Calu3 (cell line): ENCODE data around the gene UQCRHL. TPM values are rescaled to one million over a fixed set of nuclear protein-coding genes. Genes with fewer than 3 reads are reported as not detected.
"Not testable (repeated sequence)": the region's sequence is repeated elsewhere in the genome, so short reads cannot be mapped to it uniquely, and the experiment has no call there.

Source experiments
- BruUV-seq: library from RNA; stranded (reverse); fragments of 400-500 nt; replicated peaks from 2 replicates; lab custom pipeline; 2021; lab: Mats Ljungman, UMichigan
- CTCF ChIA-PET: fragments of 300-600 bp; sonication (Branson Sonifier 250); formaldehyde crosslinking; loops from one replicate; lab custom pipeline; 2022; ENCODE audit warnings: antibody characterized with exemption; lab: Charles Lee
- DNase-seq: peaks from one replicate; pipeline ENCODE4 v3.0.0; 2022
- H3K27ac Mint-ChIP-seq: one replicate; pipeline ENCODE4 v1.8.0; 2022; ENCODE audit warnings: mixed read lengths; ENCODE audit not compliant: unreplicated experiment
- H3K27me3 Mint-ChIP-seq: one replicate; pipeline ENCODE4 v1.8.0; 2022; ENCODE audit warnings: mixed read lengths; ENCODE audit not compliant: unreplicated experiment
- H3K36me3 Mint-ChIP-seq: one replicate; pipeline ENCODE4 v1.8.0; 2022; ENCODE audit warnings: mild to moderate bottlenecking, moderate library complexity, mixed read lengths; ENCODE audit not compliant: insufficient read depth, unreplicated experiment
- H3K4me1 Mint-ChIP-seq: one replicate; pipeline ENCODE4 v1.8.0; 2022; ENCODE audit warnings: mild to moderate bottlenecking, low read depth, mixed read lengths; ENCODE audit not compliant: unreplicated experiment
- H3K4me3 Mint-ChIP-seq: one replicate; pipeline ENCODE4 v1.8.0; 2022; ENCODE audit warnings: mild to moderate bottlenecking, low read depth, moderate library complexity, mixed read lengths; ENCODE audit not compliant: unreplicated experiment
- H3K9me3 Mint-ChIP-seq: one replicate; pipeline ENCODE4 v1.8.0; 2022; ENCODE audit warnings: low read depth, mixed read lengths; ENCODE audit not compliant: unreplicated experiment
- CTCF ChIP-seq: fragments of 200-600 bp; IDR thresholded peaks from one replicate; pipeline ENCODE4 v1.8.0; 2022; ENCODE audit warnings: antibody characterized with exemption; ENCODE audit not compliant: unreplicated experiment
- intact Hi-C: fragments of 100-400 bp; cut with micrococcal nuclease; formaldehyde crosslinking; loops from one replicate; pipeline ENCODE4 v1.10.0; 2022; ENCODE audit not compliant: unreplicated experiment
- total RNA-seq: library from RNA; stranded (reverse); gene quantifications from 2 replicates; pipeline ENCODE4 v1.2.3, GENCODE V29; 2022

UQCRHL gene
- total RNA-seq, 1 experiment from 2014 or later = 3.6 TPM

- CTCF ChIA-PET = interaction anchor here (0.6 to 1.9 kb wide), 9 partner anchors 9 to 427 kb away, joined by 3 to 8 read pairs (median 5); partner anchors contain the start of gene SPEN
- peak; percentile 49 for DNase-seq
Observed at GRCh38 chr1:15833069-15833679, 25.7 kb upstream of the UQCRHL start.

GRCh38 chr1:15830258-15830657 lies 22.8 kb upstream of the UQCRHL start:
- Mint-ChIP-seq H3K36me3 (peaks cover 33% of the 10 kb centered on the region), H3K4me3 (no peak overlapping the region), H3K9me3 (no peaks in the 10 kb centered on the region), H3K27me3 (no peaks in the 10 kb centered on the region), H3K27ac (peak overlapping the region; percentile 25), H3K4me1 (peaks cover 21% of the 10 kb centered on the region)
- TF ChIP-seq CTCF = no peak
- intact Hi-C loops = no loop called here
- CTCF ChIA-PET = no interaction called here
- no peak for DNase-seq
- no TSS peak for BruUV-seq

More at GRCh38 chr1:15833069-15833679, 25.7 kb upstream of the UQCRHL start:
- BruUV-seq = no TSS peak
- Mint-ChIP-seq H3K4me1 (peaks cover 12% of the 10 kb centered on the region), H3K9me3 (no peaks in the 10 kb centered on the region), H3K27ac (peak overlapping the region; percentile 36), H3K27me3 (no peaks in the 10 kb centered on the region), H3K36me3 (peaks cover 52% of the 10 kb centered on the region), H3K4me3 (peak overlapping the region; percentile 81)
- intact Hi-C loops = loop anchor here (2.0 kb wide), 1 partner anchor 16 kb away; no protein-coding TSS in a partner anchor
- no peak for TF ChIP-seq CTCF

GRCh38 chr1:15828931-15829330 lies 21.5 kb upstream of the UQCRHL start:
- CTCF ChIA-PET, BruUV-seq: not testable (repeated sequence)

GRCh38 chr1:15827567-15827966 lies 20.1 kb upstream of the UQCRHL start:
- Mint-ChIP-seq H3K4me1 (peaks cover 21% of the 10 kb centered on the region), H3K36me3 (peaks cover 10% of the 10 kb centered on the region)
- DNase-seq, BruUV-seq, H3K4me3 Mint-ChIP-seq, H3K27me3 Mint-ChIP-seq, H3K27ac Mint-ChIP-seq, CTCF ChIA-PET, intact Hi-C loops, H3K9me3 Mint-ChIP-seq: not testable (repeated sequence)

More at GRCh38 chr1:15828931-15829330, 21.5 kb upstream of the UQCRHL start:
- intact Hi-C loops, H3K27me3 Mint-ChIP-seq, H3K27ac Mint-ChIP-seq, DNase-seq, H3K9me3 Mint-ChIP-seq, H3K4me3 Mint-ChIP-seq: not testable (repeated sequence)
- Mint-ChIP-seq H3K36me3 (peaks cover 20% of the 10 kb centered on the region), H3K4me1 (peaks cover 21% of the 10 kb centered on the region)

GRCh38 chr1:15826810-15827507 lies 19.5 kb upstream of the UQCRHL start:
- no peak overlapping the region for H3K4me3 Mint-ChIP-seq
- H3K36me3 Mint-ChIP-seq = peaks cover 10% of the 10 kb centered on the region
- no peaks in the 10 kb centered on the region for H3K27me3 Mint-ChIP-seq
- no peaks in the 10 kb centered on the region for H3K9me3 Mint-ChIP-seq
- no peak for TF ChIP-seq CTCF
- no peak overlapping the region for H3K27ac Mint-ChIP-seq
- DNase-seq = no peak
- no TSS peak for BruUV-seq
- H3K4me1 Mint-ChIP-seq = peaks cover 21% of the 10 kb centered on the region
- intact Hi-C loops = no loop called here
- CTCF ChIA-PET = interaction anchor here (0.7 kb wide), 1 partner anchor 101 kb away, joined by 6 read pairs; no protein-coding TSS in a partner anchor
